HepG2 (cell line): ENCODE results near the gene VDR. TPM values are rescaled to one million over a fixed set of nuclear protein-coding genes. Genes with fewer than 3 reads are reported as not detected.

Experiments used
- ATAC-seq: fragments of 200-7000 bp; cut with Tn5 transposase; 3 replicates; pipeline ENCODE4 v1.9.1; 2020; ENCODE audit warnings: mild to moderate bottlenecking, moderate library complexity
- BruUV-seq: library from RNA; stranded (reverse); fragments of 400-500 nt; replicated peaks from 2 replicates; lab custom pipeline; 2021; lab: Mats Ljungman, UMichigan
- CTCF ChIA-PET: fragments of 300-600 bp; formaldehyde crosslinking; extraction: SDS; loops from one replicate; lab custom pipeline; 2021; ENCODE audit warnings: low total read pairs, inconsistent platforms, low intra/inter-chr PET ratio; lab: Yijun Ruan, JAX
- POLR2A ChIA-PET: fragments of 350-600 bp; sonication (Branson Sonifier 250); formaldehyde crosslinking; loops from one replicate; lab custom pipeline; 2020; ENCODE audit warnings: antibody characterized with exemption, inconsistent platforms; lab: Yijun Ruan, JAX
- DNase-seq: peaks from one replicate; pipeline ENCODE4 v3.0.0-alpha.2; 2015; ENCODE audit warnings: low spot score
- FAIRE-seq: peaks from 3 replicates; lab custom pipeline; 2011; peaks lifted over from hg19 to GRCh38; lab: Jason Lieb, UNC
- H2AFZ ChIP-seq: one replicate; pipeline ENCODE4 v1.6.1; 2011; ENCODE audit warnings: low read length, inconsistent platforms
- H3K27ac ChIP-seq: fragments of 300-600 bp; 3 replicates; pipeline ENCODE4 v1.8.0; 2011; ENCODE audit warnings: mixed run types, mild to moderate bottlenecking, mixed read lengths, low read length, inconsistent platforms; ENCODE audit not compliant: insufficient read depth; ENCODE audit errors: extremely low read length
- H3K27me3 ChIP-seq, 2 experiments: fragments of 200-600 bp in 1 of 2; 2 replicates in 1 of 2; 3 replicates in 1 of 2; pipeline versions ENCODE4 v1.6.0 to v1.8.0; 2011; ENCODE audit warnings: low read length in 2 of 2, mild to moderate bottlenecking in 2 of 2, moderate library complexity in 2 of 2, inconsistent platforms in 1 of 2; ENCODE audit not compliant: insufficient read depth in 2 of 2, control insufficient read depth in 1 of 2
- H3K36me3 ChIP-seq, 2 experiments: fragments of 200-600 bp in 1 of 2; replicated peaks in 1 of 2; 2 replicates in 1 of 2; 3 replicates in 1 of 2; pipeline versions ENCODE4 v1.5.1 to v1.8.0; 2011; ENCODE audit warnings: low read length in 2 of 2, inconsistent platforms in 1 of 2; ENCODE audit not compliant: insufficient read depth in 2 of 2, control insufficient read depth in 1 of 2
- H3K4me1 ChIP-seq: 2 replicates; pipeline ENCODE4 v1.5.1; 2012; ENCODE audit warnings: low read length, inconsistent platforms; ENCODE audit not compliant: insufficient read depth
- H3K4me2 ChIP-seq: 2 replicates; pipeline ENCODE4 v1.6.0; 2011; ENCODE audit warnings: low read depth, low read length, inconsistent platforms
- H3K4me3 ChIP-seq, 3 experiments: fragments of 200-600 bp in 1 of 3; sonication (generic), shearing (Covaris generic) in 1 of 3; replicated peaks in 1 of 3; 2 replicates each; pipeline ENCODE4 v1.5.1; 2011 to 2016; ENCODE audit warnings: low read length in 3 of 3, inconsistent platforms in 2 of 3, low read depth in 2 of 3, mild to moderate bottlenecking in 2 of 3, control low read depth in 1 of 3, mixed read lengths in 1 of 3; ENCODE audit not compliant: insufficient read depth in 1 of 3
- H3K79me2 ChIP-seq: one replicate; pipeline ENCODE4 v1.6.1; 2011; ENCODE audit warnings: low read length, inconsistent platforms; ENCODE audit not compliant: insufficient read depth
- H3K9ac ChIP-seq: 2 replicates; pipeline ENCODE4 v1.6.0; 2011; ENCODE audit warnings: mild to moderate bottlenecking, low read depth, low read length, inconsistent platforms; ENCODE audit not compliant: insufficient read depth
- H3K9me3 ChIP-seq: 2 replicates; pipeline ENCODE4 v1.5.1; 2012; ENCODE audit warnings: mild to moderate bottlenecking, low read length
- H4K20me1 ChIP-seq: 2 replicates; pipeline ENCODE4 v1.6.0; 2011; ENCODE audit warnings: inconsistent platforms, mild to moderate bottlenecking, low read length, moderate library complexity; ENCODE audit not compliant: insufficient read depth
- EEA1 ChIP-seq: sonication (generic); formaldehyde crosslinking; IDR thresholded peaks from 2 replicates; pipeline ENCODE4 v1.5.1; 2020; ENCODE audit warnings: mild to moderate bottlenecking, missing genetic modification reagents, borderline replicate concordance
- HOXA9 ChIP-seq: sonication (generic); formaldehyde crosslinking; IDR thresholded peaks from 2 replicates; pipeline ENCODE4 v1.8.1; 2022; ENCODE audit warnings: missing genetic modification reagents, mild to moderate bottlenecking, moderate library complexity, borderline replicate concordance
- RBM39 ChIP-seq: fragments of 200-400 bp; formaldehyde crosslinking; IDR thresholded peaks from one replicate; pipeline ENCODE4 v1.6.1; 2018; ENCODE audit warnings: antibody characterized with exemption, mild to moderate bottlenecking, low read depth, low read length; ENCODE audit not compliant: poor library complexity, severe bottlenecking
- SMYD3 ChIP-seq: sonication (generic); formaldehyde crosslinking; IDR thresholded peaks from 2 replicates; pipeline ENCODE4 v1.8.1; 2023; ENCODE audit warnings: mild to moderate bottlenecking, missing genetic modification reagents
- TAF15 ChIP-seq: fragments of 200-400 bp; formaldehyde crosslinking; IDR thresholded peaks from one replicate; pipeline ENCODE4 v1.6.1; 2018; ENCODE audit warnings: mild to moderate bottlenecking, low read depth, low read length; ENCODE audit not compliant: poor library complexity, severe bottlenecking
- ZNF234 ChIP-seq: sonication (generic); formaldehyde crosslinking; conservative IDR thresholded peaks from 2 replicates; pipeline ENCODE4 v1.5.1; 2020; ENCODE audit warnings: mild to moderate bottlenecking, missing genetic modification reagents
- WGBS: methylation state at CpG from one replicate; pipeline ENCODE4 v1.1.6; 2017; ENCODE audit warnings: low lambda C conversion rate; 5-methylcytosine and 5-hydroxymethylcytosine counted together
- in situ Hi-C: cut with HindIII; loops from 2 replicates; pipeline ENCODE4 v1.10.0; 2017; ENCODE audit warnings: low pct_unique_long_range_greater_than_20kb; ENCODE audit not compliant: extremely low pct_ligation_motif_present
- intact Hi-C: fragments of 100-400 bp; cut with micrococcal nuclease; formaldehyde crosslinking; loops from one replicate; pipeline ENCODE4 v1.10.0; 2022; ENCODE audit not compliant: unreplicated experiment
- polyA plus RNA-seq, 8 experiments: library from polyadenylated mRNA; depleted of rRNA in 3 of 8; stranded (reverse) in 7 of 8; unstranded in 1 of 8; fragments of >200 nt; fragmentation: Illumina TruSeq in 4 of 8; extraction: Trizol in 4 of 8; gene quantifications; 2 replicates each; pipeline versions ENCODE4 v1.2.1 to v1.2.3, GENCODE V29; 2011 to 2016; ENCODE audit warnings: low read depth in 4 of 8, missing spikeins in 1 of 8, mixed read lengths in 1 of 8; ENCODE audit not compliant: insufficient read depth in 1 of 8
- total RNA-seq, 5 experiments: library from RNA; depleted of rRNA; stranded (reverse); fragments of >200 nt; fragmentation: Illumina TruSeq; extraction: Trizol; gene quantifications; 2 replicates each; pipeline ENCODE4 v1.2.3, GENCODE V29; 2016; ENCODE audit warnings: low read depth in 1 of 5

The VDR gene
- total and polyA plus RNA-seq, 2 of the 13 experiments (the other 11 are each of a cell fraction or from before 2014, with no cell fraction given) = 0.08 to 0.33 TPM

DNA sequence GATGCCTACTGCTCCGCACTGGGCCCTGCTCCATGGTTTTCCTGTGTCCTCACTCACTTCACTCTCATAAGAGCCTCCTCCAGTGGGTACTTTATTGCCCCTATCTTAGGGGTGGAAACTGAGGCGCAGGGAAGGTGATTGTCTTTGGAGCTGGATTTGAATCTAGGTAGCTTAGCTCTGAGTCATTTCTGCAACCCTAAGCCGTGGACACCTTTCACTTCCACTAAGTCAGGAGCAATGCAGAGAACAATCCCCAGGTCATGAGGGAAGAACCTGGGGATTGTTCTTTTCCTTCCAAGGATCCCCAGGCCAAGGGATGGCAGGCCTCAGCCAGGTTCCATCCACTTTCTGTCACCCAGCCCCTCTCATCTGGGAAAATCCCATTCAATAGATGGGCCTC lies 20.3 kb downstream of the VDR start (continued):
- TF ChIP-seq HOXA9 (CRISPR knock-in tag) (no peak), TAF15 (no peak)
- TF ChIP-seq, all 625 proteins: peak for 0

DNA sequence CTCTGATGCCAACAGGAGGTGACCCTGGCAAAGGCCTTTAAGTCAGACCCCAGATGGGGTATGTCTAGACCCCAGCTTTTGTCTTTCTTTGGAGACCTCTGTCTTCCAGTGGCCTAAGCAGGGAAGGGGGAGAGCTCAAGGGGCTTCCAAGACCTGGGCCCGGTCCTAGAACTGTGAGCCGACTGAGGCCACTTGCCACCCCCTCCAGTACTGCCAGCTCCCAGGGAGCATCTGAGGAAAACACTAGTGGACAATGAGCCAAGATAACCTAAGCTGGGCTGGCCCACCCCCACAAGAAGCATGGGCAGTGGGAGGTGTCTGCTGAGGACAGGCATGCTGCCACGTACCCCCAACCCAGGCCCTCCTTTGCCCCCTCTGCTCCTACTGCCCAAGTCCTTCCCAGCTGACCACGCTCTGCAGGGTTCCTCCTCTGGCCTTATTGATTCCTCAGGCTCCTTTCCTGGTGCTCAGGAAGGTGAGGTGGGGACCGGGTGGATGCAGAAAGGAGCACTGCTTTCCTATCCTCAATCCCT lies 21.1 kb downstream of the VDR start:
- no peaks in the 10 kb centered on the region for H3K36me3 ChIP-seq
- WGBS = 14% methylated on average over 2 of the region's 5 CpGs
- ATAC-seq (no peak; the same call in 2 of the 3 replicates), DNase-seq (no peak), FAIRE-seq (no peak)
- intact Hi-C loops = no loop called here
- H3K4me3 ChIP-seq = no peak overlapping the region
- H3K4me2 ChIP-seq = no peak overlapping the region
- H3K9me3 ChIP-seq = no peaks in the 10 kb centered on the region
- TF ChIP-seq ZNF234 (no peak), RBM39 (no peak), EEA1 (CRISPR knock-in tag) (no peak), SMYD3 (CRISPR knock-in tag) (no peak)
- no peaks in the 10 kb centered on the region for H3K79me2 ChIP-seq
- in situ Hi-C loops = no loop called here
- no TSS peak for BruUV-seq
- POLR2A ChIA-PET = no interaction called here
- H3K4me1 ChIP-seq = peaks cover 34% of the 10 kb centered on the region
- H4K20me1 ChIP-seq = no peaks in the 10 kb centered on the region
- peaks cover 0 to 19% of the 10 kb centered on the region in 2 experiments; a peak in 2 of 5 replicates for H3K27me3 ChIP-seq
- CTCF ChIA-PET = no interaction called here
- no peak overlapping the region for H3K27ac ChIP-seq
- H3K9ac ChIP-seq = no peak overlapping the region
- no peak overlapping the region for H2AFZ ChIP-seq
